HT1080 (cell line): ENCODE measurements around the gene SRRM4. TPM values are rescaled to one million over a fixed set of nuclear protein-coding genes. Genes with fewer than 3 reads are reported as not detected.

Experiments
- DNase-seq: peaks from one replicate; pipeline ENCODE4 v3.0.0-alpha.2; 2015; ENCODE audit warnings: low read depth
- total RNA-seq: library from RNA; depleted of rRNA; stranded (reverse); fragments of >200 nt; shearing (Covaris generic); gene quantifications from 2 replicates; pipeline ENCODE4 v1.2.3, GENCODE V29; 2014; rRNA removed

The SRRM4 gene
- total RNA-seq, 1 experiment from 2014 or later: not detected

DNA sequence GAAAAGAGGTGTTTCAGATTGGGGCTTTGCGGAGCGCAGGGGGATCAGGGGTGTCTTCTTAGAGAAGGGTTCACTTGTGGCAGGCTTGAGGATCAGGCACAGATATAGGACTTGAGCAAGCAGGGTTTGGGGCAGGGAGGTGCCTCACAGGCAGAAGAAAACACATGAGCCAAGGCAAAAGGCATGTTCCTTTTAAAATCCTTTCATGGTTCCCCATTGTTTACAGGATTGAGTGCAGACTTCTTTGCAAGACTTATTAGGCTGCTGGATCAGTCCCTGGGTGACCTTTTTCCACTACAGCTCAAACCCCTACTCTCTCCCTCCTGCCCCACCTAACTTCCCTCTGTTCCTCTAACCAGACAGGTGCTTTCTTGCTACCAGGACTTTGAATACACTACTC lies 217.1 kb downstream of the SRRM4 start:
- DNase-seq: no peak

GRCh38 chr12:119200601-119201000 lies 219.3 kb downstream of the SRRM4 start:
- DNase-seq: no peak

DNA sequence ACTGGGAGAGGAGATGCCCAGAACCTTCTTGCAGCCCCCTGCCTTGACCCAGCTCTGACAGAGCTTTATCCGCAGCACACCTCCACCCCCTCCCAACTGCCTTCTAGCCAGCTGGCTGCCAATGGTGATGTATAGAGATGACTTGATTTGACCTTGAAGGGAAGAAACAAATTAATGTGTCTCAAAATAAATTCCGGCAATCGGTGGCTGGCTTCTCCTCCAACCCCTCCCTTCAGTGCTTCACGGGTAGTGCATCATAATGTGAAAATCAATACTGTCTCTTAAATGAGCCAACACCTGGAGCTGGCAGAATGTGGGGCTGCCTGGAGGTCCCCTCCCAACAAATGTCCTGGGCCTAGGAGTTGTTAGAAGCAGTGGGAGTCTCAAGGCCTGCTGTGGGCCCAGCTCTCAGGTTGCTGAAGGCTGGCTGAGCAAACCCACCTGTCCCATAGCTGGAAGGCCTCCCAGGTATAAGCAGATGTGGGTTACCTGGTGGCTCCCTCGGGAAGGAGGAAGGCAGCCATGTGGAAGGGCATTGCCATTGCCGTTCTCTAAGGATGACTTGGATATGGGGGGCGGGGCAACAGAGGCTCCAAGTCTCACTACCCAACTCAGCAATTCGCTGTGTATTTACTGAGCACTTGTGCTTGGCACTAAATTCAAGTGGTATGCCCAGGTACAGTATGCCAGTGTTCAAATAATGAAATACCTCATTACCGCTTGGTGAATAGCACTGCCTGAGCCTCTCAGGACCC lies 220.6 kb downstream of the SRRM4 start:
- DNase-seq: no peak

DNA sequence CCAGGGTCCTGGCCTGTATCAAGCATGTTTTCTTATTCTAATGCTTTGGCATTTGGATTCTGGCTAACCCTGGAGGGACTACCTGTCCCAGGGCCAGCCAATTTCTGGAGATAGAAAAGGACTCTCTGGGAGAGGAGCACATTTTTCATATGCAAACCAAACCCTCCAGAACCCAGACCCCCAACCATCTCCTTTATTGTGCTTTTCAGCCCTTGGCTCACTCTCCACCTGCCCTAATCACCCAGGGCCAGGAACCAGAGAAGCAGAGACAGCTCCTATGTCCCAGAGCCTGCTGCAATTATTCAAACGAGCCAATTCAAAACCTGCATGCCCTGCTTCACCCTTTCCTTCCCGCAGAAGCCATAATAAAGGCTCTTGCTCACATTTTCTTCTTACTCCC lies 221.2 kb downstream of the SRRM4 start:
- DNase-seq: no peak

GRCh38 chr12:119204131-119204530 lies 222.8 kb downstream of the SRRM4 start:
- DNase-seq: no peak

DNA sequence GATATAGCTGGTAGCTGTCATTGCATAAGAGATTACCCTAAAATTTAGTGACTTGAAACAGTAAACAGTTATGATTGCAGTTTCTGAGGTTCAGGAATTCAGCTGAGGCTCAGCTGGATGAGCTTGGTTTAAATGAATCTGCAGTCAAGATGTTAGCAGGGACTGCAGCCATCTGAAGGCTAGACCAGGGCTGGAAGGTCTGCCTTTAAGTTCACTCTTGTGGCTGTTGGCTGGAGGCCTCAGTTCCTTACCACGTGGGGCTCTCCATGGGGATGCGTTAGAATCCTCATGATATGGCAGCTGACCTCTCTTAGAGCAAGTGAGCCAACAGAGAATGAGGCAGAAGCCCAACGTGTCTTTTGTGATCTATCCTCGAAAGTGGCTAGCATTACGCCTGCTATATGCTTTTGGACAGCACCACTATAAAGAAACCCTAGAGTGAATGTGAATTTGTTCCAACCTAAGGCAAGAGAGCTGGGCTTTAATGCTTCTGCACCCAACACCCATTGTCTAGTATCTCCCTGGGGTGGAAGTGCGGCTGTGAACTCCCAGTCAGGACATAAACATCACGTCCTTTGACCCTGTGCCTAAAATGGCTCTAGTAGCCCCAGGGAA lies 223.4 kb downstream of the SRRM4 start:
- DNase-seq: no peak

DNA sequence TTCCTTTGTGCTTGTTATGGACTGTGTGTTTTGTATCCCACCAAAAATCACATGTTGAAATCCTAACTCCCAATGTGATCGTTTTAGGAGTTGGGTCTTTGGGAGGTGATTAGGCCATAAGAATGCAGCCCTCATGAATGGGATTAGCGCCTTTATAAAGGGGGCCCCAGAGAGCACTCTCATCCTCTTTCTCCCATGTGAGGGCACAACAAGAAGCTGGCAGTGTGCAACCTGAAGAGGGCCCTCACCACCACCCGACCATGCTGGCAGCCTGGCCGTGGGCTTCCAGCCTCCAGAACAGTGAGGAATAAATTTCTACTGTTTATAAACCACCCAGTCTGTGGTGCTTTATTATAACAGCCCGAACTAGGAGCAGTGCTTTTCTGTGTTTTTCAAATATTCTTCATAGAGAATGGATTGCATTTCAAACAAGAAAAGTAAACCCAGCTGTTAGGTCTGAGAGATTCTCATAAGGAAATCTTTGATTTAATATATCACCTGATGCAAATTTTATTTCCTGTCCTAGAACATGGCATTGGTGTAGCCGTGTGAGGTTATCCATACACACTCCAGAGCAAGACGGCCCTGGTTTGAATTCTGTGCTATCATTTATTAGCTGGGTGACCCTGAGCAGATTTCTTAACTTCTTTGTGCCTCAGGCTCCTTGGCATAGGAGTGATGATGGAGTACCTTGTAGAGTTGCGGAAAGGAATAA lies 225.2 kb downstream of the SRRM4 start:
- DNase-seq: no peak

DNA sequence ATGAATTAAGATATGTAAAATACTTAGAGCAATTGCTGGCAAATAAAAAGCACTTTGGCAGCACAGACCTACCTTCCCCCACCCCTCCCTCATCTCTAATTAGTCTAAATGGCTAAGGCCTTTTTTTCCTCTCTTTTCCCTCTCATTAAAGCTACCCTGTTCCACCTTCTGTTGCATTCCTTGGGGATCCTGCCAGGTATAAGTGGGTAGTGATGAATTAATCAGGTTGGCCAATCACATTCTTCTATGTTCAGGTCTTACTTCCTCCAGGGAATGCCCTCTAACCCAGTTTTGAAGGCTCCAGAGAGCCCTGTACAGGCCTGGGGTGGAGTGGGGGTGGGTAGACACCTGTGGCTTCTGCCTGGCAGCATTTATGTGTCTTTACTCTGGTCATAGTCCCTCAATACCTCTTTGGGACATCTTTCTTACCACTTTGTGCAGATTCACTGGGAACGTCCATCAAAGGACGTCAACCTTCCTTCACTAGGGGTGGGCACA lies 225.8 kb downstream of the SRRM4 start:
- DNase-seq: no peak

DNA sequence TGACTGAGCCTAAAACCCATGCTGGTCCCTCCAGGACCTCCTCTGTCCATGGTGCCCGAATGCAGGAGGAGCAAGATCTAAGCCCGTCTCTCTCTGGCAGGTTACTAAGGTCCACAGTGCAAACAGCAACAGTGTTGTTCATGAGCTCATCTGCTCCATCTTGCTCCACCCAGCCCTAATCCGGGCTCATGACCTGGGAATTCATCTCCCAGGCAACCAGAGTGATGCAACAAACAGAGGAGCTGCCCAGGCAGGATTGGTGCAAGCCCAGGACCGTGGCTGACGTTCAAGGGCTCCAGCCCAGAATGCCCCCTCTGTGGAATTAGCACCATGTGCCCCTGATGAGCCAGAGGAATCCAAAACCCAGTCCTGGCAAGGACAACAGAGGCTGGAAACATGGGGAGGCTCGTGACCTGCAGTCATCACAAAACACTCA lies 227.3 kb downstream of the SRRM4 start:
- peak; percentile 53 for DNase-seq

DNA sequence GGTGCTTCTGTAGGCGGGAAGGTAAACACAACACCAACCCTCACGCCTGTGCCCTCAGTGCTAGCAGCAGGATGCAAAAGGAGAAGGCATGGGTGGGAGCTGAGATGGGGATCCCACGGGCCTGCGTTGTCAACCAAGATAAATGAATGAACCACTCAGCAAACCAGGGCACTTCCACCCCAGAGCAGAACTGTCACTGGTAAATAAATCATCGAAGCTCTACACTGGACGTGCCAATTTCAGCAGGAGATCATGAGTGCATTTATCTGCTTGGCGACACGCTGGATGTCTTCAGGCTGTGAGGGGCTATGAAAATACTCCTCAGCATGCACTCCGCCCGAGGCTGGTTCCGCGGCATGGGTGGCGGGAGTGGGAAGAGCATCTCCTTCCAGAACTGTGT lies 230.5 kb downstream of the SRRM4 start:
- DNase-seq: no peak

Other genes starting within 250 kb of the SRRM4 start
- 8.7 TPM in 2 replicates for gene HSPB8, start 197.4 kb downstream of the SRRM4 start, total RNA-seq